ENCODE measurements around the gene HRH3. TPM values are rescaled to one million over a fixed set of nuclear protein-coding genes. Genes with fewer than 3 reads are reported as not detected.

HRH3 gene
- total RNA-seq, 1 donor from 2014 or later: 0.09 TPM

- no peaks in the 10 kb centered on the region for H3K9me3 ChIP-seq (ENCODE audit: low read depth)
- Mint-ChIP-seq H3K27ac (peak overlapping the region; percentile 53), H3K4me1 (no peaks in the 10 kb centered on the region), H3K4me3 (no peak overlapping the region), H3K9me3 (no peaks in the 10 kb centered on the region), H3K27me3 (ENCODE audit: insufficient read depth, low read depth) (no peaks in the 10 kb centered on the region), H3K36me3 (peaks cover 6% of the 10 kb centered on the region)
- no peak overlapping the region for H2AFZ ChIP-seq (replicated peaks)
- DNase-seq (ENCODE audit: low spot score): no peak
- no peak overlapping the region for H3K27ac ChIP-seq
- no peak overlapping the region for H3K9ac ChIP-seq
- no peak overlapping the region for H3K4me2 ChIP-seq
- no peaks in the 10 kb centered on the region for H3K27me3 ChIP-seq
- no peak overlapping the region for H3K4me3 ChIP-seq
- no peaks in the 10 kb centered on the region for H3K36me3 ChIP-seq
- peaks cover 6% of the 10 kb centered on the region for H4K20me1 ChIP-seq (ENCODE audit: low read depth)
- H3F3A ChIP-seq (ENCODE audit: low read depth): no peaks in the 10 kb centered on the region
- H3K4me1 ChIP-seq: no peaks in the 10 kb centered on the region
- TF ChIP-seq EZH2phosphoT487 (IDR thresholded peaks at IDR 0.05): no peak
- TF ChIP-seq CTCF (IDR thresholded peaks at IDR 0.05): no peak
- TF ChIP-seq EZH2 (IDR thresholded peaks at IDR 0.05): no peak
- H3K79me2 ChIP-seq (ENCODE audit: low read depth): peaks cover 6% of the 10 kb centered on the region
These were observed 26.7 kb downstream of the HRH3 start for GRCh38 chr20:62193079-62194025.

- Histone ChIP-seq H2AFZ (replicated peaks) (no peak overlapping the region), H3K27ac (no peak overlapping the region), H4K20me1 (ENCODE audit: low read depth) (peaks cover 6% of the 10 kb centered on the region), H3K9ac (no peak overlapping the region), H3F3A (ENCODE audit: low read depth) (no peaks in the 10 kb centered on the region), H3K36me3 (no peaks in the 10 kb centered on the region), H3K79me2 (ENCODE audit: low read depth) (peaks cover 12% of the 10 kb centered on the region), H3K9me3 (ENCODE audit: low read depth) (no peaks in the 10 kb centered on the region), H3K4me3 (no peak overlapping the region), H3K4me1 (no peaks in the 10 kb centered on the region), H3K4me2 (no peak overlapping the region), H3K27me3 (no peaks in the 10 kb centered on the region)
- Mint-ChIP-seq H3K36me3 (peaks cover 6% of the 10 kb centered on the region), H3K9me3 (no peaks in the 10 kb centered on the region), H3K4me3 (no peak overlapping the region), H3K4me1 (no peaks in the 10 kb centered on the region), H3K27ac (no peak overlapping the region), H3K27me3 (ENCODE audit: insufficient read depth, low read depth) (no peaks in the 10 kb centered on the region)
- no peak for TF ChIP-seq CTCF (IDR thresholded peaks at IDR 0.05)
- no peak for TF ChIP-seq EZH2phosphoT487 (IDR thresholded peaks at IDR 0.05)
- no peak for TF ChIP-seq EZH2 (IDR thresholded peaks at IDR 0.05)
- no peak for DNase-seq (ENCODE audit: low spot score)
These were observed 27.4 kb downstream of the HRH3 start for GRCh38 chr20:62192635-62193034.

GRCh38 chr20:62191781-62192559 is 28.1 kb downstream of the HRH3 start:
- H3K4me1 ChIP-seq: no peaks in the 10 kb centered on the region
- H2AFZ ChIP-seq (replicated peaks): no peak overlapping the region
- peaks cover 6% of the 10 kb centered on the region for H4K20me1 ChIP-seq (ENCODE audit: low read depth)
- no peak overlapping the region for H3K4me3 Mint-ChIP-seq
- no peaks in the 10 kb centered on the region for H3K9me3 ChIP-seq (ENCODE audit: low read depth)
- H3K36me3 ChIP-seq: no peaks in the 10 kb centered on the region
- H3K9me3 Mint-ChIP-seq: no peaks in the 10 kb centered on the region
- H3F3A ChIP-seq (ENCODE audit: low read depth): no peaks in the 10 kb centered on the region
- no peak overlapping the region for H3K4me2 ChIP-seq
- no peaks in the 10 kb centered on the region for H3K4me1 Mint-ChIP-seq
- no peaks in the 10 kb centered on the region for H3K27me3 ChIP-seq
- H3K36me3 Mint-ChIP-seq: peaks cover 6% of the 10 kb centered on the region
- no peak overlapping the region for H3K4me3 ChIP-seq
- no peaks in the 10 kb centered on the region for H3K27me3 Mint-ChIP-seq (ENCODE audit: insufficient read depth, low read depth)
- peaks cover 19% of the 10 kb centered on the region for H3K79me2 ChIP-seq (ENCODE audit: low read depth)
- no peak overlapping the region for H3K27ac ChIP-seq
- H3K9ac ChIP-seq: no peak overlapping the region
- DNase-seq (ENCODE audit: low spot score): no peak
- H3K27ac Mint-ChIP-seq: no peak overlapping the region
- TF ChIP-seq EZH2 (IDR thresholded peaks at IDR 0.05) (no peak), EZH2phosphoT487 (IDR thresholded peaks at IDR 0.05) (no peak), CTCF (IDR thresholded peaks at IDR 0.05) (no peak)
